Measurements from ENCODE around the gene MAP7D1. TPM values are rescaled to one million over a fixed set of nuclear protein-coding genes. Genes with fewer than 3 reads are reported as not detected.

The MAP7D1 gene
- total and polyA plus RNA-seq, 10 of the 15 experiments (the other 5 are each of a cell fraction or from before 2014, with no cell fraction given) = 4.4 to 97.6 (median 24.2) TPM

DNA sequence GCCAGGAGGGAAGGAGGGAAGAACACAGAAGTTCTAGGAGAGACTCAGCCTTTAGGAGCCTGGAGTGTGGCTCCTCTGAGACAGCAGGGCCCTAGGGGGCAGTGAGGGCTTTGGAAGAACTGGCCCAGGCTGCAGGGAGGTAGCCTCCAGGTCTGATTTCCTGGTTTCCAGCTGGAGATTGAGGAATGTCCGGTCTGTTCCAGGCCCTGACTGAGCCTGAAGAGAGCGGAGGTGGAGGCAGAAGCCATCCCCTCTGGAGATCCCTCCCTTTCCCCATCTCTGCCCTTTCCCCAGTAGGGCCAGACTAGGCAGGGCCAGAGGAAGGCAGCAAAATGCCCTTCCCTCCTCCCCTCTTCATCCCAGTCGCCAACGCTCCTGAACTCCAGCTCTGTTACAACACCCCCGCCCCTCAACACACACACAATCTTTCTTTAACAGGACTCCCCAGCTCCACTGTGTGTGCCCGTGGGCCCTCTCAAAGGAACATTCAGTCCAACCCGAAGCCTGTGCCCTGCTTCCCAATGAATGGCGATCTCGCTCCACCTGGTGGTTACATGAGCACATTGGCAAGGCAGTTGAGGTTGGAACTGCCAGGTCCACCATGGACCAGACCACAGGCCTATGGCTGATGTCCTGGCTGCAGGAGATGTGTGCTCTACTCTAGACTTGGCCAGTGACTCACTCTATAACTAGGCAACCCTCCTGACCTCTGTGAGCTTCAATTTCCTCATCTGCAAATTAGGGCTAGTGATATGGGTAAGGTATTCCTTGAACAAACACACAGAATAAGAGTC is 32.0 kb downstream of the MAP7D1 start (continued):
- TF ChIP-seq SIX5 (IDR thresholded peaks at IDR 0.05; ENCODE audit: low read depth, low read length, severe bottlenecking) = no peak
- no peak for TF ChIP-seq PBX3 (IDR thresholded peaks at IDR 0.05; ENCODE audit: insufficient replicate concordance, low read depth, low read length)
- no peak for TF ChIP-seq NR2C2 (IDR thresholded peaks at IDR 0.05; ENCODE audit: borderline replicate concordance, control insufficient read depth, insufficient read length, low read depth)
- TF ChIP-seq RFX5 (IDR thresholded peaks at IDR 0.05; ENCODE audit: low read depth, low read length) = no peak
- no peak for TF ChIP-seq FOXM1 (IDR thresholded peaks at IDR 0.05; ENCODE audit: low read depth, low read length)
- TF ChIP-seq HCFC1 (IDR thresholded peaks at IDR 0.05; ENCODE audit: low read length) = no peak
- no peak for TF ChIP-seq MEF2A (IDR thresholded peaks at IDR 0.05; ENCODE audit: insufficient read depth, low read depth, low read length)
- TF ChIP-seq, protein P1, sequence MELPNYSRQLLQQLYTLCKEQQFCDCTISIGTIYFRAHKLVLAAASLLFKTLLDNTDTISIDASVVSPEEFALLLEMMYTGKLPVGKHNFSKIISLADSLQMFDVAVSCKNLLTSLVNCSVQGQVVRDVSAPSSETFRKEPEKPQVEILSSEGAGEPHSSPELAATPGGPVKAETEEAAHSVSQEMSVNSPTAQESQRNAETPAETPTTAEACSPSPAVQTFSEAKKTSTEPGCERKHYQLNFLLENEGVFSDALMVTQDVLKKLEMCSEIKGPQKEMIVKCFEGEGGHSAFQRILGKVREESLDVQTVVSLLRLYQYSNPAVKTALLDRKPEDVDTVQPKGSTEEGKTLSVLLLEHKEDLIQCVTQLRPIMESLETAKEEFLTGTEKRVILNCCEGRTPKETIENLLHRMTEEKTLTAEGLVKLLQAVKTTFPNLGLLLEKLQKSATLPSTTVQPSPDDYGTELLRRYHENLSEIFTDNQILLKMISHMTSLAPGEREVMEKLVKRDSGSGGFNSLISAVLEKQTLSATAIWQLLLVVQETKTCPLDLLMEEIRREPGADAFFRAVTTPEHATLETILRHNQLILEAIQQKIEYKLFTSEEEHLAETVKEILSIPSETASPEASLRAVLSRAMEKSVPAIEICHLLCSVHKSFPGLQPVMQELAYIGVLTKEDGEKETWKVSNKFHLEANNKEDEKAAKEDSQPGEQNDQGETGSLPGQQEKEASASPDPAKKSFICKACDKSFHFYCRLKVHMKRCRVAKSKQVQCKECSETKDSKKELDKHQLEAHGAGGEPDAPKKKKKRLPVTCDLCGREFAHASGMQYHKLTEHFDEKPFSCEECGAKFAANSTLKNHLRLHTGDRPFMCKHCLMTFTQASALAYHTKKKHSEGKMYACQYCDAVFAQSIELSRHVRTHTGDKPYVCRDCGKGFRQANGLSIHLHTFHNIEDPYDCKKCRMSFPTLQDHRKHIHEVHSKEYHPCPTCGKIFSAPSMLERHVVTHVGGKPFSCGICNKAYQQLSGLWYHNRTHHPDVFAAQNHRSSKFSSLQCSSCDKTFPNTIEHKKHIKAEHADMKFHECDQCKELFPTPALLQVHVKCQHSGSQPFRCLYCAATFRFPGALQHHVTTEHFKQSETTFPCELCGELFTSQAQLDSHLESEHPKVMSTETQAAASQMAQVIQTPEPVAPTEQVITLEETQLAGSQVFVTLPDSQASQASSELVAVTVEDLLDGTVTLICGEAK (IDR thresholded peaks at IDR 0.05; ENCODE audit: borderline replicate concordance) = no peak
- TF ChIP-seq SUPT20H (IDR thresholded peaks at IDR 0.05; ENCODE audit: borderline replicate concordance, control insufficient read depth, low read depth, low read length) = no peak
- TF ChIP-seq, protein P2, sequence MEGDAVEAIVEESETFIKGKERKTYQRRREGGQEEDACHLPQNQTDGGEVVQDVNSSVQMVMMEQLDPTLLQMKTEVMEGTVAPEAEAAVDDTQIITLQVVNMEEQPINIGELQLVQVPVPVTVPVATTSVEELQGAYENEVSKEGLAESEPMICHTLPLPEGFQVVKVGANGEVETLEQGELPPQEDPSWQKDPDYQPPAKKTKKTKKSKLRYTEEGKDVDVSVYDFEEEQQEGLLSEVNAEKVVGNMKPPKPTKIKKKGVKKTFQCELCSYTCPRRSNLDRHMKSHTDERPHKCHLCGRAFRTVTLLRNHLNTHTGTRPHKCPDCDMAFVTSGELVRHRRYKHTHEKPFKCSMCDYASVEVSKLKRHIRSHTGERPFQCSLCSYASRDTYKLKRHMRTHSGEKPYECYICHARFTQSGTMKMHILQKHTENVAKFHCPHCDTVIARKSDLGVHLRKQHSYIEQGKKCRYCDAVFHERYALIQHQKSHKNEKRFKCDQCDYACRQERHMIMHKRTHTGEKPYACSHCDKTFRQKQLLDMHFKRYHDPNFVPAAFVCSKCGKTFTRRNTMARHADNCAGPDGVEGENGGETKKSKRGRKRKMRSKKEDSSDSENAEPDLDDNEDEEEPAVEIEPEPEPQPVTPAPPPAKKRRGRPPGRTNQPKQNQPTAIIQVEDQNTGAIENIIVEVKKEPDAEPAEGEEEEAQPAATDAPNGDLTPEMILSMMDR (IDR thresholded peaks at IDR 0.05 in 2 of 3, conservative IDR thresholded peaks at IDR 0.05 in 1 of 3; ENCODE audit: control insufficient read depth in 2 of 3, extremely low read depth in 1 of 3, insufficient read depth in 1 of 3, low read depth in 3 of 3, low read length in 3 of 3) = peak; percentile 88 to 99 (median 93); a peak in 5 of 6 replicates
- TF ChIP-seq, protein P3, sequence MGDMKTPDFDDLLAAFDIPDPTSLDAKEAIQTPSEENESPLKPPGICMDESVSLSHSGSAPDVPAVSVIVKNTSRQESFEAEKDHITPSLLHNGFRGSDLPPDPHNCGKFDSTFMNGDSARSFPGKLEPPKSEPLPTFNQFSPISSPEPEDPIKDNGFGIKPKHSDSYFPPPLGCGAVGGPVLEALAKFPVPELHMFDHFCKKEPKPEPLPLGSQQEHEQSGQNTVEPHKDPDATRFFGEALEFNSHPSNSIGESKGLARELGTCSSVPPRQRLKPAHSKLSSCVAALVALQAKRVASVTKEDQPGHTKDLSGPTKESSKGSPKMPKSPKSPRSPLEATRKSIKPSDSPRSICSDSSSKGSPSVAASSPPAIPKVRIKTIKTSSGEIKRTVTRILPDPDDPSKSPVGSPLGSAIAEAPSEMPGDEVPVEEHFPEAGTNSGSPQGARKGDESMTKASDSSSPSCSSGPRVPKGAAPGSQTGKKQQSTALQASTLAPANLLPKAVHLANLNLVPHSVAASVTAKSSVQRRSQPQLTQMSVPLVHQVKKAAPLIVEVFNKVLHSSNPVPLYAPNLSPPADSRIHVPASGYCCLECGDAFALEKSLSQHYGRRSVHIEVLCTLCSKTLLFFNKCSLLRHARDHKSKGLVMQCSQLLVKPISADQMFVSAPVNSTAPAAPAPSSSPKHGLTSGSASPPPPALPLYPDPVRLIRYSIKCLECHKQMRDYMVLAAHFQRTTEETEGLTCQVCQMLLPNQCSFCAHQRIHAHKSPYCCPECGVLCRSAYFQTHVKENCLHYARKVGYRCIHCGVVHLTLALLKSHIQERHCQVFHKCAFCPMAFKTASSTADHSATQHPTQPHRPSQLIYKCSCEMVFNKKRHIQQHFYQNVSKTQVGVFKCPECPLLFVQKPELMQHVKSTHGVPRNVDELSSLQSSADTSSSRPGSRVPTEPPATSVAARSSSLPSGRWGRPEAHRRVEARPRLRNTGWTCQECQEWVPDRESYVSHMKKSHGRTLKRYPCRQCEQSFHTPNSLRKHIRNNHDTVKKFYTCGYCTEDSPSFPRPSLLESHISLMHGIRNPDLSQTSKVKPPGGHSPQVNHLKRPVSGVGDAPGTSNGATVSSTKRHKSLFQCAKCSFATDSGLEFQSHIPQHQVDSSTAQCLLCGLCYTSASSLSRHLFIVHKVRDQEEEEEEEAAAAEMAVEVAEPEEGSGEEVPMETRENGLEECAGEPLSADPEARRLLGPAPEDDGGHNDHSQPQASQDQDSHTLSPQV (IDR thresholded peaks at IDR 0.05) = no peak
- peak; percentile 62 for TF ChIP-seq RUNX3 (IDR thresholded peaks at IDR 0.05; ENCODE audit: low read length)
- TF ChIP-seq RB1 (IDR thresholded peaks at IDR 0.05; ENCODE audit: borderline replicate concordance) = 0 out of 2 replicates have a peak, but pooled peaks have one; percentile 48
- no peak for TF ChIP-seq JUND (IDR thresholded peaks at IDR 0.05; ENCODE audit: low read depth, low read length)
- TF ChIP-seq USF1 (IDR thresholded peaks at IDR 0.05; ENCODE audit: borderline replicate concordance, extremely low read length, insufficient read depth, low read depth, low read length) = no peak
